Measurements from ENCODE around the gene C17orf100.

Gene C17orf100

GRCh38 chr17:6651354-6651918 lies at the start of gene C17orf100, which contains the start of gene MED31:
Gene C17orf100, plus strand, starts transcription at chr17:6651762. Its CDS starts 152 bp downstream, at chr17:6651914.
Gene MED31, minus strand, starts transcription at chr17:6651605. Its CDS starts 77 bp downstream, at chr17:6651528.
- peak; percentile 95 for DNase-seq

- DNase-seq, result no peak
Observed at GRCh38 chr17:6602141-6602540, 49.4 kb upstream of the C17orf100 start.

GRCh38 chr17:6603744-6604325 lies 47.7 kb upstream of the C17orf100 start:
- DNase-seq, result no peak

GRCh38 chr17:6605142-6605541 lies 46.4 kb upstream of the C17orf100 start:
- no peak for DNase-seq

GRCh38 chr17:6608321-6608720 lies 43.2 kb upstream of the C17orf100 start:
- DNase-seq, result no peak

- DNase-seq, result no peak
Observed at GRCh38 chr17:6610011-6610410, 41.6 kb upstream of the C17orf100 start.

GRCh38 chr17:6611231-6611630 lies 40.3 kb upstream of the C17orf100 start:
- DNase-seq, result no peak

GRCh38 chr17:6623941-6624340 lies 27.6 kb upstream of the C17orf100 start:
- no peak for DNase-seq

- DNase-seq, result no peak
Observed at GRCh38 chr17:6626616-6627015, 24.9 kb upstream of the C17orf100 start.

- DNase-seq, result no peak
Observed at GRCh38 chr17:6627019-6627418, 24.5 kb upstream of the C17orf100 start.

GRCh38 chr17:6630390-6630789 lies 21.2 kb upstream of the C17orf100 start:
- DNase-seq, result no peak

GRCh38 chr17:6632530-6632929 lies 19.0 kb upstream of the C17orf100 start:
- no peak for DNase-seq

GRCh38 chr17:6633263-6633662 lies 18.3 kb upstream of the C17orf100 start:
- no peak for DNase-seq

GRCh38 chr17:6636105-6636504 lies 15.5 kb upstream of the C17orf100 start:
- DNase-seq, result no peak

GRCh38 chr17:6636616-6637457 lies 14.7 kb upstream of the C17orf100 start:
- no peak for DNase-seq

GRCh38 chr17:6637458-6637840 lies 14.1 kb upstream of the C17orf100 start:
- no peak for DNase-seq

GRCh38 chr17:6638046-6638908 lies 13.3 kb upstream of the C17orf100 start:
- DNase-seq, result no peak

- DNase-seq, result no peak
Observed at GRCh38 chr17:6639014-6639585, 12.5 kb upstream of the C17orf100 start.

- peak; percentile 47 for DNase-seq
Observed at GRCh38 chr17:6639586-6640535, 11.7 kb upstream of the C17orf100 start.

- peak; percentile 92 for DNase-seq
Observed at GRCh38 chr17:6640536-6641246, 10.9 kb upstream of the C17orf100 start, which contains the start of the genes KIAA0753 and TXNDC17. Gene KIAA0753, minus strand, starts transcription at chr17:6640711. Its CDS starts 5,608 bp downstream, at chr17:6635103. Gene TXNDC17, plus strand, starts transcription at chr17:6641060. Its CDS starts 23 bp downstream, at chr17:6641083.
